Body of pancreas (tissue), 4 donors: ENCODE data around the gene STIMATE.

ENCODE experiments used
- POLR2A ChIP-seq, 3 donors: fragments of 450-650 bp; IDR thresholded peaks; one replicate each; pipeline ENCODE4 v1.6.1; 2016; ENCODE audit warnings: antibody characterized with exemption in 3 of 3, mild to moderate bottlenecking in 2 of 3
- TF ChIP-seq, protein P1 (sequence below), 7 experiments: fragments of 450-650 bp in 4 of 7; fragments of 200-600 bp in 3 of 7; sonication (generic) in 3 of 7; IDR thresholded peaks; one replicate each; pipeline ENCODE4 v1.5.1; 2016 to 2019; ENCODE audit warnings: antibody characterized with exemption in 7 of 7

DNA sequence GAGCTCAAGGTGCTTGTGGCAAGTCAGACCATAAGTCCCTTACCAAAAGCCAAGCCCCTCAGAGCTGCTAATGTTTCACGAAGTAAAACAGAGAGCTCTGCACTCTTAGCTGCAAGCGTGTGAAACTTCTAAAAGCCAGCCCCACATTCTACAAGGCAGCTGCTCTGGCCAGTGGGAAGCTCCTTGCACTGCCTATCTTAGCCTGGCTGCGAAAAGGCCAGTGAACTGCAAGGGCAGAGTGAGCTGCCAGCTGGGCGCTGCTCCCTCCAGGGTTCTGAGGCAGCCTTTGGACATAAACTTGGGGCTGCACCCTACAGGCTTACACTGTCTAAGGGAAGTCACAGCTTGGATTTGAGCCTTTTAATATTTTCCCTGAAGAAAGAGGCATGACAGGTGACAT lies 60.4 kb downstream of the STIMATE start:
- TF ChIP-seq, protein P1, sequence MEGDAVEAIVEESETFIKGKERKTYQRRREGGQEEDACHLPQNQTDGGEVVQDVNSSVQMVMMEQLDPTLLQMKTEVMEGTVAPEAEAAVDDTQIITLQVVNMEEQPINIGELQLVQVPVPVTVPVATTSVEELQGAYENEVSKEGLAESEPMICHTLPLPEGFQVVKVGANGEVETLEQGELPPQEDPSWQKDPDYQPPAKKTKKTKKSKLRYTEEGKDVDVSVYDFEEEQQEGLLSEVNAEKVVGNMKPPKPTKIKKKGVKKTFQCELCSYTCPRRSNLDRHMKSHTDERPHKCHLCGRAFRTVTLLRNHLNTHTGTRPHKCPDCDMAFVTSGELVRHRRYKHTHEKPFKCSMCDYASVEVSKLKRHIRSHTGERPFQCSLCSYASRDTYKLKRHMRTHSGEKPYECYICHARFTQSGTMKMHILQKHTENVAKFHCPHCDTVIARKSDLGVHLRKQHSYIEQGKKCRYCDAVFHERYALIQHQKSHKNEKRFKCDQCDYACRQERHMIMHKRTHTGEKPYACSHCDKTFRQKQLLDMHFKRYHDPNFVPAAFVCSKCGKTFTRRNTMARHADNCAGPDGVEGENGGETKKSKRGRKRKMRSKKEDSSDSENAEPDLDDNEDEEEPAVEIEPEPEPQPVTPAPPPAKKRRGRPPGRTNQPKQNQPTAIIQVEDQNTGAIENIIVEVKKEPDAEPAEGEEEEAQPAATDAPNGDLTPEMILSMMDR (IDR thresholded peaks at IDR 0.05), result no peak
- no peak for TF ChIP-seq POLR2A (IDR thresholded peaks at IDR 0.05)
